Measurements from ENCODE around the gene CNTFR. TPM values are rescaled to one million over a fixed set of nuclear protein-coding genes. Genes with fewer than 3 reads are reported as not detected.

The CNTFR gene
- total and polyA plus RNA-seq, 3 experiments from 2014 or later, result not detected

GRCh38 chr9:34526026-34526425 lies 63.5 kb downstream of the CNTFR start:
- POLR2A ChIA-PET, result no interaction called here
- H3K27me3 Mint-ChIP-seq, result peaks cover 11 to 23% of the 10 kb centered on the region in 2 donors

GRCh38 chr9:34524349-34524748 lies 65.2 kb downstream of the CNTFR start:
- POLR2A ChIA-PET, result interaction anchor here (0.5 kb wide), 1 partner anchor 352 kb away, joined by 4 read pairs; no protein-coding TSS in a partner anchor
- H3K4me3 Mint-ChIP-seq, result peak overlapping the region in 2 of 7 donors; percentile 6 to 65
- no peaks in the 10 kb centered on the region for H3K36me3 Mint-ChIP-seq
- no peaks in the 10 kb centered on the region for H3K9me3 ChIP-seq (ENCODE audit: low read length)
- H3K27ac ChIP-seq (ENCODE audit: low read depth, low read length), result no peak overlapping the region
- H3K27ac Mint-ChIP-seq, result peak overlapping the region in 2 of 8 donors; percentile 4 to 51
- no peaks in the 10 kb centered on the region for H3K9me3 Mint-ChIP-seq
- H3K4me1 Mint-ChIP-seq, result peaks cover 4 to 14% (median 13%) of the 10 kb centered on the region in 3 donors
- H3K27me3 Mint-ChIP-seq, result peaks cover 5 to 10% of the 10 kb centered on the region in 2 donors
- no peak for DNase-seq
- H3K4me1 ChIP-seq (ENCODE audit: insufficient read depth, low read length), result peaks cover 8% of the 10 kb centered on the region
- H3K4me3 ChIP-seq (ENCODE audit: low read length), result no peak overlapping the region
- no peaks in the 10 kb centered on the region for H3K27me3 ChIP-seq (ENCODE audit: insufficient read depth, low read length, poor library complexity, severe bottlenecking)
- H3K36me3 ChIP-seq (ENCODE audit: insufficient read depth, low read length), result no peaks in the 10 kb centered on the region
- CTCF ChIA-PET, result interaction anchor here (0.9 to 1.6 kb wide), 3 partner anchors 23 to 79 kb away, joined by 4 read pairs; no protein-coding TSS in a partner anchor

More at GRCh38 chr9:34526026-34526425, 63.5 kb downstream of the CNTFR start:
- CTCF ChIA-PET, result no interaction called here
- Histone ChIP-seq H3K36me3 (ENCODE audit: insufficient read depth, low read length) (no peaks in the 10 kb centered on the region), H3K27ac (ENCODE audit: low read depth, low read length) (no peak overlapping the region), H3K27me3 (ENCODE audit: insufficient read depth, low read length, poor library complexity, severe bottlenecking) (no peaks in the 10 kb centered on the region), H3K4me1 (ENCODE audit: insufficient read depth, low read length) (peaks cover 8% of the 10 kb centered on the region), H3K9me3 (ENCODE audit: low read length) (no peaks in the 10 kb centered on the region), H3K4me3 (ENCODE audit: low read length) (no peak overlapping the region)
- Mint-ChIP-seq H3K4me3 (no peak overlapping the region), H3K4me1 (peaks cover 4 to 14% (median 13%) of the 10 kb centered on the region in 3 donors), H3K9me3 (no peaks in the 10 kb centered on the region), H3K36me3 (no peaks in the 10 kb centered on the region), H3K27ac (peak overlapping the region in 1 of 8 donors; percentile 0)
- DNase-seq, result no peak

DNA sequence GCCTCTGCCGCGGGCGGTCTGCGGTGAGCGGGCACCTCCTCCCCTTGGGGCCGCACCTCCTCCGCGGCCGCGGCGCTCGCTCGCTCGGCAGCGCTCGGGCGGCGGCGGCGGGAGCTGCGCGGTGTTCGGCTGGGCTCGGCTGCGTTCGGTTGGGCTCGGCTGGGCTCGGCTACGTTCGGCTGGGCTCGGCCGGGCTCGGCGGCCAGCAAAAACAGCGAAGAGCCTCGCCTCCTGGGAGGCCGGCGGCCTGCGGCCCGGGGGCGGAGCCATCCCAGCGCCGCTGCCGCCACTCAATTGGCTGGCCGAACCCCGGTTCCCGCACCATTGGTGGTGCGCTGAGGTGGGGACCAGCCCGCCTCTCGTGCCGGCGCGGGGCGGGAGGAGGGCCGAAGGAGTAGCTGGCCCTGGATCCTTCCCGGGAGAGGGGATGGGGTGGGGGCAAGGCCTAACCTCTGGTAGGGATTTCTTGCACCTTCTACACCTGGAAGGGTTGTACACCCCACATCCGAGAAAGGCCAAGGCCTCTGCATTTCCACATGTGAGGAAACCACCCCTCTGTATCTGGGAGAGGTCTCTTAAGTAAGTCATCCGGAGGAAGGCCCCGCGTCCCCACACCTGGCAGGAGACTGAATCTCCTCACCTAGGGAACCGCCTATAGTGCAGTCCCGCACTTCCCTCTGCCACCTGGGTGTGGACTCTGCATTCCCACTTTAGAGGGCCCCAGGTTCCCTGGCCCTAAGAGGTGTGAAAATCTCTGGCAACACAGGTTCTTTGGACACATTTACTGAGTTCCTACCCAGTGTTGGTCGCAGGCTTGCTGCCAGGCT lies 66.3 kb downstream of the CNTFR start, which contains the start of gene ENHO:
Gene ENHO, minus strand, starts transcription at position 20 of the 827 bp plus-strand sequence. CDS start 1,295 bp downstream, outside the sequence.
- ChIA-PET CTCF (interaction anchor here (1.3 to 1.6 kb wide), 3 partner anchors 21 to 80 kb away, joined by 4 to 5 read pairs (median 4); no protein-coding TSS in a partner anchor), POLR2A (no interaction called here)
- DNase-seq, result peak; percentile 84 to 92 (median 89)
- no peaks in the 10 kb centered on the region for H3K36me3 ChIP-seq (ENCODE audit: insufficient read depth, low read length)
- peaks cover 5 to 9% of the 10 kb centered on the region in 2 donors for H3K27me3 Mint-ChIP-seq
- peak within 1 kb of the TSS; percentile 56 for H3K4me3 ChIP-seq (ENCODE audit: low read length)
- H3K4me1 ChIP-seq (ENCODE audit: insufficient read depth, low read length), result peaks cover 8% of the 10 kb centered on the region
- peaks cover 4 to 14% (median 13%) of the 10 kb centered on the region in 3 donors for H3K4me1 Mint-ChIP-seq
- H3K27ac Mint-ChIP-seq, result peak within 1 kb of the TSS in 6 of 8 donors; percentile 4 to 90 (median 76)
- no peak within 1 kb of the TSS for H3K27ac ChIP-seq (ENCODE audit: low read depth, low read length)
- H3K9me3 Mint-ChIP-seq, result no peaks in the 10 kb centered on the region
- H3K27me3 ChIP-seq (ENCODE audit: insufficient read depth, low read length, poor library complexity, severe bottlenecking), result no peaks in the 10 kb centered on the region
- no peaks in the 10 kb centered on the region for H3K9me3 ChIP-seq (ENCODE audit: low read length)
- H3K36me3 Mint-ChIP-seq, result no peaks in the 10 kb centered on the region
- H3K4me3 Mint-ChIP-seq, result peak within 1 kb of the TSS; percentile 72 to 89 (median 80)

DNA sequence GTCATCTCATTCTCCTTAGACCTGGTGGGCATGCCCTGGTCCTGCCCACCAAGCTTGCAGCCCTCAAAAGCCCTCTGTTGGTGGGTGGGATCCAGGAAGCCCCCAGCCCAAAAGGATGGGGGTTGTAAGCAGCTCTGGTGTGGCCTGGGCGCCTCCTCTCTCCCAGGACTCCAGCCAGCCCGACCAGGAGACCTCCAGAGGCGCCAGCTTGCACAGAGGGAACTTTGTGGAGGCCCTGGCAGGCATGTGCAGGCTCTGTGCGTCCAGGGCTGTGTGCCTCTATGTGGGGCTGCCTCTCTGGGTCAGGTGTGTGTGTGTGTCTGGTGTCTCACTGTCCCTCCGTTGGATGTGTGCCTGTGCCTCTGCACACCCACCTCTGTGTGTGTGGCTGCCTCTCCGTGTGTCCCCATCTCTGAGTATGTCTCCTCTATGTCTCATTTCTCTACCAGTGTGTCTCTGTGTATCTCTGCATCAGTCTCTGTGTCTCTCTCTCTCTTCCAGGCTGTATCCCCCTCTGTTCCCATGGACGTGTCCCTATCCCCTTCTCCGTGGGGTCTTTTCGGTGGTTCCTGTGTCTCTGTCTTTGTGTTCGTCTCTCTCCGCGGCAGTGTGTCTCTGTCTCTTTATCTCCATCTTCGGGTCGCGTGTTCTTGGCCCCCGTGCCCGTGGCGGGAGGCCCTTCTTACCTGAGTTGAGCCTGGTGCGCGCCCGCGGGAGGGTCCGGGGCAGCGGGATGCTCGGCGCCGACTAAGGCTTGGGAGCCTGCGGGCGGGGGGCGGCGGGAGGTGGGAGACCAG lies 67.2 kb downstream of the CNTFR start:
- Mint-ChIP-seq H3K9me3 (no peaks in the 10 kb centered on the region), H3K27me3 (peaks cover 4 to 8% of the 10 kb centered on the region in 2 donors), H3K36me3 (no peaks in the 10 kb centered on the region), H3K4me1 (peaks cover 4 to 14% (median 13%) of the 10 kb centered on the region in 3 donors), H3K27ac (peak overlapping the region in 5 of 8 donors; percentile 52 to 90 (median 85)), H3K4me3 (peak overlapping the region; percentile 49 to 89 (median 80))
- Histone ChIP-seq H3K4me3 (ENCODE audit: low read length) (peak overlapping the region; percentile 20), H3K27me3 (ENCODE audit: insufficient read depth, low read length, poor library complexity, severe bottlenecking) (no peaks in the 10 kb centered on the region), H3K9me3 (ENCODE audit: low read length) (no peaks in the 10 kb centered on the region), H3K27ac (ENCODE audit: low read depth, low read length) (no peak overlapping the region), H3K4me1 (ENCODE audit: insufficient read depth, low read length) (peaks cover 8% of the 10 kb centered on the region), H3K36me3 (ENCODE audit: insufficient read depth, low read length) (no peaks in the 10 kb centered on the region)
- no peak for DNase-seq
- POLR2A ChIA-PET, result no interaction called here
- CTCF ChIA-PET, result interaction anchor here (1.5 kb wide), 1 partner anchor 81 kb away, joined by 5 read pairs; no protein-coding TSS in a partner anchor

DNA sequence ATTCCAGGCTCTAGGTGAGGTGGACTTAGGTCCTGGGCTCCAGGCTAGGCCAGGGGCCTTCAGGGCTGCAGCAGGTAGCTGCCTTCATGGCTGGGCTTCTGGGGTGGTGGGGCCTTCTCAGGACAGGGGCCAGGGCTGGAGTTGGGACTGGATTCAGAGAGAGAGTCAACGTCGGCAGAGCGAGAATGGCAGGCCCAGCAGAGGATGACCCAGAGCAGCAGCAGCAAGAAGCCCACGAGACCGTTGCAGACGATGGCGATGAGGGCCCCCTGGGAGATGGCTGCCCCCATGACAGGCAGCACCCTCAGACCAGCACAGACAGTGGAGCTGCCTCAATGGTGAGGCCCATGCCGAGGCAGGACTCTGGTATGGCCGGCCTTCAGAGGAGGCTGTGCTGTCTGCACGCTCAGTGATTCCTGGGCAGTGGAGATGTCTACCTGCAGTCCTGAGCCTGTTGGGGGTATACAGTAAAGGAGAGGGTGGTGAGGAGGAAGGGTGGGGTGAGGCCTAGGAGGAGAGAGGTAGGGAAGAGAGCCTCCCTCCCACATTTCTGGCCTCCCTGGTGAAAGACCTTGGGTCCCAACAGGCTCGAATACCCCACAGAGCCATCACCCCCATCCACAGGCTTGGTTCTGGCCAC lies 68.0 kb downstream of the CNTFR start:
- H3K27ac ChIP-seq (ENCODE audit: low read depth, low read length), result no peak overlapping the region
- peak overlapping the region in 6 of 7 donors; percentile 35 to 84 (median 50) for H3K4me3 Mint-ChIP-seq
- peaks cover 8% of the 10 kb centered on the region for H3K4me1 ChIP-seq (ENCODE audit: insufficient read depth, low read length)
- H3K36me3 Mint-ChIP-seq, result no peaks in the 10 kb centered on the region
- ChIA-PET POLR2A (no interaction called here), CTCF (interaction anchor here (0.6 kb wide), 1 partner anchor 147 kb away, joined by 3 read pairs; no protein-coding TSS in a partner anchor)
- peaks cover 4 to 14% (median 13%) of the 10 kb centered on the region in 3 donors for H3K4me1 Mint-ChIP-seq
- H3K27me3 Mint-ChIP-seq, result peaks cover 2 to 8% of the 10 kb centered on the region in 2 donors
- H3K9me3 Mint-ChIP-seq, result no peaks in the 10 kb centered on the region
- no peak overlapping the region for H3K4me3 ChIP-seq (ENCODE audit: low read length)
- no peaks in the 10 kb centered on the region for H3K36me3 ChIP-seq (ENCODE audit: insufficient read depth, low read length)
- H3K27me3 ChIP-seq (ENCODE audit: insufficient read depth, low read length, poor library complexity, severe bottlenecking), result no peaks in the 10 kb centered on the region
- peak overlapping the region in 1 of 8 donors; percentile 61 for H3K27ac Mint-ChIP-seq
- no peak for DNase-seq
- no peaks in the 10 kb centered on the region for H3K9me3 ChIP-seq (ENCODE audit: low read length)

GRCh38 chr9:34520505-34521385 lies 68.8 kb downstream of the CNTFR start:
- H3K9me3 ChIP-seq (ENCODE audit: low read length), result no peaks in the 10 kb centered on the region
- Mint-ChIP-seq H3K9me3 (no peaks in the 10 kb centered on the region), H3K27me3 (peaks cover 2 to 4% of the 10 kb centered on the region in 2 donors), H3K4me3 (peak overlapping the region in 2 of 7 donors; percentile 59 to 63), H3K4me1 (peaks cover 4 to 14% (median 13%) of the 10 kb centered on the region in 3 donors), H3K27ac (peak overlapping the region in 2 of 8 donors; percentile 45 to 61), H3K36me3 (no peaks in the 10 kb centered on the region)
- CTCF ChIA-PET, result interaction anchor here (0.6 kb wide), 1 partner anchor 148 kb away, joined by 3 read pairs; no protein-coding TSS in a partner anchor
- POLR2A ChIA-PET, result no interaction called here
- H3K4me3 ChIP-seq (ENCODE audit: low read length), result no peak overlapping the region
- no peak overlapping the region for H3K27ac ChIP-seq (ENCODE audit: low read depth, low read length)
- no peaks in the 10 kb centered on the region for H3K27me3 ChIP-seq (ENCODE audit: insufficient read depth, low read length, poor library complexity, severe bottlenecking)
- no peak for DNase-seq
- H3K4me1 ChIP-seq (ENCODE audit: insufficient read depth, low read length), result peaks cover 8% of the 10 kb centered on the region
- H3K36me3 ChIP-seq (ENCODE audit: insufficient read depth, low read length), result no peaks in the 10 kb centered on the region

GRCh38 chr9:34520096-34520495 lies 69.4 kb downstream of the CNTFR start:
- Mint-ChIP-seq H3K9me3 (no peaks in the 10 kb centered on the region), H3K36me3 (no peaks in the 10 kb centered on the region), H3K4me3 (no peak overlapping the region), H3K4me1 (peaks cover 4 to 14% (median 13%) of the 10 kb centered on the region in 3 donors), H3K27ac (no peak overlapping the region), H3K27me3 (no peaks in the 10 kb centered on the region)
- no peaks in the 10 kb centered on the region for H3K27me3 ChIP-seq (ENCODE audit: insufficient read depth, low read length, poor library complexity, severe bottlenecking)
- H3K9me3 ChIP-seq (ENCODE audit: low read length), result no peaks in the 10 kb centered on the region
- H3K4me1 ChIP-seq (ENCODE audit: insufficient read depth, low read length), result peaks cover 8% of the 10 kb centered on the region
- H3K4me3 ChIP-seq (ENCODE audit: low read length), result no peak overlapping the region
- ChIA-PET CTCF (no interaction called here), POLR2A (no interaction called here)
- no peaks in the 10 kb centered on the region for H3K36me3 ChIP-seq (ENCODE audit: insufficient read depth, low read length)
- no peak for DNase-seq
- H3K27ac ChIP-seq (ENCODE audit: low read depth, low read length), result no peak overlapping the region

Data from CD8-positive, alpha-beta memory T cell (primary cell).